Progenitor cell of endocrine pancreas (in vitro differentiated cells): Measurements from ENCODE around the gene FUCA2. TPM values are rescaled to one million over a fixed set of nuclear protein-coding genes. Genes with fewer than 3 reads are reported as not detected.

Experiments used
- DNase-seq: peaks from one replicate; pipeline ENCODE4 v3.0.0; 2021; ENCODE audit warnings: low spot score; ENCODE audit not compliant: unreplicated experiment
- H3K27ac Mint-ChIP-seq: 2 replicates; pipeline ENCODE4 v1.8.0; 2021; ENCODE audit warnings: mild to moderate bottlenecking, moderate library complexity, mixed read lengths
- H3K27me3 Mint-ChIP-seq: 2 replicates; pipeline ENCODE4 v1.8.0; 2021; ENCODE audit warnings: mixed read lengths
- H3K36me3 Mint-ChIP-seq: 2 replicates; pipeline ENCODE4 v1.8.0; 2022; ENCODE audit warnings: mixed read lengths; ENCODE audit not compliant: insufficient read depth
- H3K4me1 Mint-ChIP-seq: 2 replicates; pipeline ENCODE4 v1.8.0; 2021; ENCODE audit warnings: low read depth, mixed read lengths
- H3K4me3 Mint-ChIP-seq: 2 replicates; pipeline ENCODE4 v1.8.0; 2021; ENCODE audit warnings: low read depth, mild to moderate bottlenecking, moderate library complexity, mixed read lengths
- H3K9me3 Mint-ChIP-seq: 2 replicates; pipeline ENCODE4 v1.8.0; 2021; ENCODE audit warnings: low read depth, mixed read lengths
- total RNA-seq: library from RNA; stranded (reverse); gene quantifications from 2 replicates; pipeline ENCODE4 v1.2.1, GENCODE V29; 2021
- TF ChIP-seq, protein P1 (sequence below): fragments of 200-600 bp; sonication (generic); IDR thresholded peaks from one replicate; pipeline ENCODE4 v1.5.0; 2021; ENCODE audit warnings: antibody characterized with exemption, mild to moderate bottlenecking; ENCODE audit not compliant: unreplicated experiment

FUCA2 gene
- total RNA-seq, 1 donor from 2014 or later, result 67.5 TPM

GRCh38 chr6:143486752-143487151 lies 24.8 kb downstream of the FUCA2 start:
- Mint-ChIP-seq H3K9me3 (no peaks in the 10 kb centered on the region), H3K27me3 (no peaks in the 10 kb centered on the region)
- TF ChIP-seq, protein P1, sequence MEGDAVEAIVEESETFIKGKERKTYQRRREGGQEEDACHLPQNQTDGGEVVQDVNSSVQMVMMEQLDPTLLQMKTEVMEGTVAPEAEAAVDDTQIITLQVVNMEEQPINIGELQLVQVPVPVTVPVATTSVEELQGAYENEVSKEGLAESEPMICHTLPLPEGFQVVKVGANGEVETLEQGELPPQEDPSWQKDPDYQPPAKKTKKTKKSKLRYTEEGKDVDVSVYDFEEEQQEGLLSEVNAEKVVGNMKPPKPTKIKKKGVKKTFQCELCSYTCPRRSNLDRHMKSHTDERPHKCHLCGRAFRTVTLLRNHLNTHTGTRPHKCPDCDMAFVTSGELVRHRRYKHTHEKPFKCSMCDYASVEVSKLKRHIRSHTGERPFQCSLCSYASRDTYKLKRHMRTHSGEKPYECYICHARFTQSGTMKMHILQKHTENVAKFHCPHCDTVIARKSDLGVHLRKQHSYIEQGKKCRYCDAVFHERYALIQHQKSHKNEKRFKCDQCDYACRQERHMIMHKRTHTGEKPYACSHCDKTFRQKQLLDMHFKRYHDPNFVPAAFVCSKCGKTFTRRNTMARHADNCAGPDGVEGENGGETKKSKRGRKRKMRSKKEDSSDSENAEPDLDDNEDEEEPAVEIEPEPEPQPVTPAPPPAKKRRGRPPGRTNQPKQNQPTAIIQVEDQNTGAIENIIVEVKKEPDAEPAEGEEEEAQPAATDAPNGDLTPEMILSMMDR, result no peak

DNA sequence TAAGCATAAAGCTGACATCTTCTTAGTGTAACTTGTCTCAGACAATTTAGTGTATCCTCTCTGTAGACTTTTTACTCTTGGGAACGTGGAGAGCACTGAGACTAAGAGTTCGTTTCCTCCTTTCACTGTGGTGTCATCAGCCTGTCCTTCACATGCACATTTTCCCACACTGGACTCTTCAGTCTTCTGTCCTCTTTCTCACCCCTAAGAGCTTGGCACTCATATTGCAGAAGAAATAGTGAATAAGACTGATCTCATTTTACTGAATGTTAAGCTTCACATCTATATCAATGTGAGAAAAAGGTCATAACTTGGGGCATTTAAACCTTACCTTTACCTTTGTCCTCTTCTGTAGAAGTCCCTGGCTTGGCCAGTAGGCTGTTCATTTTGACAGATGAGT lies 25.6 kb downstream of the FUCA2 start:
- H3K27me3 Mint-ChIP-seq, result no peaks in the 10 kb centered on the region
- TF ChIP-seq, protein P1, result no peak
- no peaks in the 10 kb centered on the region for H3K36me3 Mint-ChIP-seq
- H3K4me3 Mint-ChIP-seq, result no peak overlapping the region
- no peak overlapping the region for H3K27ac Mint-ChIP-seq
- no peaks in the 10 kb centered on the region for H3K9me3 Mint-ChIP-seq
- H3K4me1 Mint-ChIP-seq, result peaks cover 2% of the 10 kb centered on the region
- no peak for DNase-seq

More at GRCh38 chr6:143486752-143487151, 24.8 kb downstream of the FUCA2 start:
- Mint-ChIP-seq H3K36me3 (no peaks in the 10 kb centered on the region), H3K27ac (no peak overlapping the region), H3K4me3 (no peak overlapping the region), H3K4me1 (peaks cover 2% of the 10 kb centered on the region)
- no peak for DNase-seq

- Mint-ChIP-seq H3K9me3 (no peaks in the 10 kb centered on the region), H3K27ac (no peak overlapping the region), H3K4me3 (no peak overlapping the region), H3K36me3 (peaks cover 1% of the 10 kb centered on the region), H3K4me1 (peaks cover 2% of the 10 kb centered on the region), H3K27me3 (no peaks in the 10 kb centered on the region)
- no peak for DNase-seq
- TF ChIP-seq, protein P1, result no peak
Observed at GRCh38 chr6:143482593-143482992, 28.9 kb downstream of the FUCA2 start.

DNA sequence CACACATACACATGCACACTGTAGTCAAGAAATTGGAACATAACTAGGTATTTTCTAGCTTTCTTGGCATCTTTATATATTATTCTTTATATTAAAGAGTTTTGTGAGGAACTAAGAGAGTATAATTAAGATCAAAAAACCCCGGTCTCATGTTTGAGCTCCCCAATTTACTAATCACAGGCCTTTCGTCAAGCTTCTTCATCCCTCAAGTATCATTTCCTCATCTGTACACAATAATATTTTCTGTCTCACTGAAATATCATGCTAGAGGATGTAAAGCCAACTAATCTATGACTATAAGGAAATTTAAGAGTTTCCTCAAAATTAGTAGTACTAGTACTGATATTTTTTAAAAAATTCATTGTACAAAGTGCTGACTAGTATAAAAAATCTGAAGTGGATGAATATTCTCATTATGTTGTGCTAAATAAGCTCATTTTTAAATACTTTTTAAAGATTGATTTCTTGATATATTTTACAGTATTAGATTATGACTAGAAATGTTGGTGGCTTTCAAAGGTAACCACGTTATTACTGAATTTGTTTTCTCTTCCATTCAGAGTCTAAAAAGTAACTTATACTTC lies 32.9 kb downstream of the FUCA2 start:
- no peak overlapping the region for H3K27ac Mint-ChIP-seq
- H3K36me3 Mint-ChIP-seq, result peaks cover 17% of the 10 kb centered on the region
- no peak overlapping the region for H3K4me3 Mint-ChIP-seq
- no peak for DNase-seq
- H3K27me3 Mint-ChIP-seq, result no peaks in the 10 kb centered on the region
- H3K4me1 Mint-ChIP-seq, result peaks cover 6% of the 10 kb centered on the region
- TF ChIP-seq, protein P1, result no peak
- no peaks in the 10 kb centered on the region for H3K9me3 Mint-ChIP-seq

DNA sequence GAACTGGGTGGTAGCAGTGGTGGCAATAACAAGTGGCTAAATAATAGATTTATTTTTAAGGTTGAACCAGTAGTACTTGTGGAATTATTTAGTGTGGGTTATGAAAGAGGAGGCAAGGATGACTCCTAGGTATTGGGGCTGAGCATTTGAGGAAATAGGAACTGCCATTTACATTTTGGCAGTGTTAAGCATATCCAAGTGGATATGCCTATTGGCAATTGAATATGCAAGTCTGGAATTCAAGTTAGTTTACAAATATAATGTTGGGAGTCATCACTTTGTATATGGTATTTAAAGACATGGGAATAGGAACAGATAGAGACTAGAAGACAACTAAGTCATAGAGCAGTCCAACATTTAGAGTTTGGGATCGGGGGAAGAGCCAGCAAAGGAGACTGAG lies 35.0 kb downstream of the FUCA2 start:
- H3K9me3 Mint-ChIP-seq, result no peaks in the 10 kb centered on the region
- H3K27me3 Mint-ChIP-seq, result no peaks in the 10 kb centered on the region
- H3K4me1 Mint-ChIP-seq, result peaks cover 4% of the 10 kb centered on the region
- H3K4me3 Mint-ChIP-seq, result no peak overlapping the region
- no peak overlapping the region for H3K27ac Mint-ChIP-seq
- H3K36me3 Mint-ChIP-seq, result peaks cover 22% of the 10 kb centered on the region
- TF ChIP-seq, protein P1, result no peak
- DNase-seq, result no peak
